MCF 10A (cell line): ENCODE measurements around the gene KCNG4. TPM values are rescaled to one million over a fixed set of nuclear protein-coding genes. Genes with fewer than 3 reads are reported as not detected.

Experiments used
- BruUV-seq: library from RNA; stranded (reverse); fragments of 400-500 nt; replicated peaks from 2 replicates; lab custom pipeline; 2021; lab: Mats Ljungman, UMichigan
- CTCF ChIA-PET: fragments of 300-600 bp; sonication (Branson Sonifier 250); formaldehyde crosslinking; extraction: SDS; loops from one replicate; lab custom pipeline; 2021; ENCODE audit warnings: antibody characterized with exemption, inconsistent platforms; lab: Yijun Ruan, JAX
- POLR2A ChIA-PET: fragments of 300-600, 350-650 bp; sonication (Branson Sonifier 250); formaldehyde crosslinking; extraction: SDS; loops from one replicate; lab custom pipeline; 2020; ENCODE audit warnings: antibody characterized with exemption, inconsistent platforms; lab: Yijun Ruan, JAX
- DNase-seq: peaks from one replicate; pipeline ENCODE4 v3.0.0-alpha.2; 2018; ENCODE audit not compliant: unreplicated experiment
- H3K27ac Mint-ChIP-seq: one replicate; pipeline ENCODE4 v1.8.0; 2022; ENCODE audit warnings: mild to moderate bottlenecking, low read depth, mixed read lengths; ENCODE audit not compliant: unreplicated experiment
- H3K27me3 Mint-ChIP-seq: one replicate; pipeline ENCODE4 v1.8.0; 2022; ENCODE audit warnings: mixed read lengths; ENCODE audit not compliant: insufficient read depth, unreplicated experiment
- H3K36me3 Mint-ChIP-seq: one replicate; pipeline ENCODE4 v1.8.0; 2022; ENCODE audit warnings: mild to moderate bottlenecking, moderate library complexity, mixed read lengths; ENCODE audit not compliant: insufficient read depth, unreplicated experiment
- H3K4me1 Mint-ChIP-seq: one replicate; pipeline ENCODE4 v1.8.0; 2022; ENCODE audit warnings: mixed read lengths; ENCODE audit not compliant: insufficient read depth, unreplicated experiment
- H3K4me3 Mint-ChIP-seq: one replicate; pipeline ENCODE4 v1.8.0; 2022; ENCODE audit warnings: mild to moderate bottlenecking, moderate library complexity, mixed read lengths; ENCODE audit not compliant: unreplicated experiment
- H3K9me3 Mint-ChIP-seq: one replicate; pipeline ENCODE4 v1.8.0; 2022; ENCODE audit warnings: mixed read lengths; ENCODE audit not compliant: unreplicated experiment
- CTCF ChIP-seq: fragments of 200-600 bp; IDR thresholded peaks from one replicate; pipeline ENCODE4 v1.8.0; 2022; ENCODE audit warnings: antibody characterized with exemption, mild to moderate bottlenecking; ENCODE audit not compliant: unreplicated experiment
- intact Hi-C: fragments of 100-400 bp; cut with micrococcal nuclease; formaldehyde crosslinking; loops from 2 replicates; pipeline ENCODE4 v1.14.1; 2022
- total RNA-seq: library from RNA; stranded (reverse); gene quantifications from 2 replicates; pipeline ENCODE4 v1.2.3, GENCODE V29; 2022

Gene KCNG4
- total RNA-seq, 1 experiment from 2014 or later: not detected

GRCh38 chr16:84215531-84215930, 24.3 kb downstream of the KCNG4 start:
- ChIA-PET CTCF (no interaction called here), POLR2A (interaction anchor here (0.8 kb wide), 1 partner anchor 14 kb away, joined by 3 read pairs; no protein-coding TSS in a partner anchor)
- no peak overlapping the region for H3K27ac Mint-ChIP-seq

GRCh38 chr16:84214451-84215066, 25.3 kb downstream of the KCNG4 start:
- intact Hi-C loops: no loop called here
- POLR2A ChIA-PET: interaction anchor here (0.6 kb wide), 1 partner anchor 291 kb away, joined by 3 read pairs; no protein-coding TSS in a partner anchor
- peaks cover 24% of the 10 kb centered on the region for H3K27me3 Mint-ChIP-seq
- BruUV-seq: no TSS peak
- CTCF ChIA-PET: interaction anchor here (0.6 kb wide), 1 partner anchor 28 kb away, joined by 3 read pairs; the partner anchor contains the start of gene TAF1C
- H3K27ac Mint-ChIP-seq: no peak overlapping the region
- H3K36me3 Mint-ChIP-seq: no peaks in the 10 kb centered on the region
- H3K4me3 Mint-ChIP-seq: no peak overlapping the region
- H3K9me3 Mint-ChIP-seq: no peaks in the 10 kb centered on the region
- peaks cover 10% of the 10 kb centered on the region for H3K4me1 Mint-ChIP-seq
- TF ChIP-seq CTCF: no peak
- DNase-seq: peak; percentile 96

More at GRCh38 chr16:84215531-84215930, 24.3 kb downstream of the KCNG4 start:
- Mint-ChIP-seq H3K36me3 (no peaks in the 10 kb centered on the region), H3K27me3 (peaks cover 24% of the 10 kb centered on the region), H3K4me3 (no peak overlapping the region), H3K9me3 (no peaks in the 10 kb centered on the region), H3K4me1 (peaks cover 10% of the 10 kb centered on the region)
- TF ChIP-seq CTCF: no peak
- no TSS peak for BruUV-seq
- intact Hi-C loops: no loop called here
- no peak for DNase-seq

DNA sequence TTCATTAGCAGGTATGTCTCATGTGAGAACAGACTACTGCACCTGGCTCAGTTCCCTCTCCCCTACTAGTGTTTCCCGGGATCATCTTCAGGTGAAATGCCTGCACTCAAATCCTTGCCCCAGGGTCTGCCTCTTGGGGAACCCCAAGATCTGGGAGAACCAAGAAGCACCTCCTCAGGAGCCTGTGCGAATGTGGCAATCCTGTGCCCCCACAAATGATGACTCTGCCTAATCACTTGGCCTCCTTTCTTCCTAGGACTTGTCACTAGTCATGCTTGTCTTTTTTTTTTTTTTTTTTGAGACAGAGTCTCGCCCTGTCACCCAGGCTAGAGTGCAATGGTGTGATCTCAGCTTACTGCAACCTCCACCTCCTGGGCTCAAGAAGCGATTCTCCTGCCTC, 27.2 kb downstream of the KCNG4 start:
- Mint-ChIP-seq H3K36me3 (no peaks in the 10 kb centered on the region), H3K27ac (no peak overlapping the region), H3K9me3 (no peaks in the 10 kb centered on the region), H3K27me3 (peaks cover 10% of the 10 kb centered on the region), H3K4me3 (no peak overlapping the region), H3K4me1 (peaks cover 10% of the 10 kb centered on the region)
- ChIA-PET POLR2A (no interaction called here), CTCF (no interaction called here)
- TF ChIP-seq CTCF: no peak
- no TSS peak for BruUV-seq
- DNase-seq: peak; percentile 14
- intact Hi-C loops: no loop called here

GRCh38 chr16:84212154-84212553, 27.7 kb downstream of the KCNG4 start:
- intact Hi-C loops: no loop called here
- CTCF ChIA-PET: no interaction called here
- POLR2A ChIA-PET: no interaction called here
- Mint-ChIP-seq H3K36me3 (no peaks in the 10 kb centered on the region), H3K27ac (no peak overlapping the region), H3K4me3 (no peak overlapping the region), H3K9me3 (no peaks in the 10 kb centered on the region), H3K27me3 (peaks cover 5% of the 10 kb centered on the region), H3K4me1 (peaks cover 10% of the 10 kb centered on the region)
- no TSS peak for BruUV-seq
- DNase-seq: no peak
- TF ChIP-seq CTCF: no peak
